B cell (primary cell): ENCODE results near the gene CAMK2G. TPM values are rescaled to one million over a fixed set of nuclear protein-coding genes. Genes with fewer than 3 reads are reported as not detected.

ENCODE experiments used
- ATAC-seq: fragments of 200-7000 bp; cut with Tn5 transposase; one replicate; pipeline ENCODE4 v1.10.0; 2021; ENCODE audit warnings: low read depth, mild to moderate bottlenecking, moderate number of reproducible peaks, moderate library complexity
- CTCF ChIA-PET: fragments of 350-600 bp; sonication (Branson Sonifier 250); formaldehyde crosslinking; loops from one replicate; lab custom pipeline; 2021; ENCODE audit warnings: antibody characterized with exemption, inconsistent platforms; lab: Charles Lee
- POLR2A ChIA-PET: fragments of 350-600 bp; sonication (Branson Sonifier 250); formaldehyde crosslinking; loops from one replicate; lab custom pipeline; 2021; ENCODE audit warnings: antibody characterized with exemption; lab: Charles Lee
- DNase-seq: peaks from one replicate; pipeline ENCODE4 v3.0.0; 2013
- H2AFZ ChIP-seq: 2 replicates; pipeline ENCODE4 v1.6.1; 2012; ENCODE audit warnings: mild to moderate bottlenecking, low read depth, low read length; ENCODE audit not compliant: insufficient read depth, poor library complexity, severe bottlenecking
- H3K27ac ChIP-seq, 2 donors: 1 replicate in 1 of 2; 2 replicates in 1 of 2; pipeline ENCODE4 v1.5.1; 2012 to 2013; ENCODE audit warnings: low read length in 2 of 2, mild to moderate bottlenecking in 2 of 2, moderate library complexity in 1 of 2
- H3K27me3 ChIP-seq, 4 experiments: fragments of 200-600 bp in 1 of 4; sonication (generic) in 1 of 4; replicated peaks in 1 of 4; 1 replicate in 2 of 4; 2 replicates in 2 of 4; pipeline versions ENCODE4 v1.6.1 to v1.7.0; 2013 to 2016; ENCODE audit warnings: low read length in 3 of 4, mild to moderate bottlenecking in 2 of 4, mixed read lengths in 1 of 4, moderate library complexity in 1 of 4; ENCODE audit not compliant: insufficient read depth in 4 of 4, control insufficient read depth in 3 of 4; ENCODE audit errors: control extremely low read depth in 1 of 4
- H3K36me3 ChIP-seq, 2 experiments: replicated peaks in 1 of 2; 1 replicate in 1 of 2; 2 replicates in 1 of 2; pipeline versions ENCODE4 v1.6.1 to v1.7.1; 2013; ENCODE audit warnings: low read length in 1 of 2; ENCODE audit not compliant: insufficient read depth in 2 of 2, control insufficient read depth in 1 of 2; ENCODE audit errors: control extremely low read depth in 1 of 2, extremely low read depth in 1 of 2
- H3K4me1 ChIP-seq, 2 donors: fragments of 200-600 bp in 1 of 2; sonication (generic) in 1 of 2; 1 replicate in 1 of 2; 2 replicates in 1 of 2; pipeline versions ENCODE4 v1.5.1 to v1.6.1; 2013 to 2017; ENCODE audit warnings: low read length in 2 of 2; ENCODE audit not compliant: control insufficient read depth in 2 of 2, insufficient read depth in 2 of 2
- H3K4me2 ChIP-seq: replicated peaks from 2 replicates; pipeline ENCODE3; 2012; ENCODE audit warnings: mild to moderate bottlenecking, low read depth, low read length; ENCODE audit not compliant: poor library complexity, severe bottlenecking
- H3K4me3 ChIP-seq, 5 experiments: fragments of 200-600 bp in 1 of 5; sonication (generic) in 1 of 5; 1 replicate in 3 of 5; 2 replicates in 2 of 5; pipeline versions ENCODE4 v1.5.1 to v1.7.0; 2011 to 2016; ENCODE audit warnings: low read length in 4 of 5, mild to moderate bottlenecking in 4 of 5, low read depth in 2 of 5, control low read depth in 1 of 5, moderate library complexity in 1 of 5; ENCODE audit not compliant: insufficient read depth in 1 of 5; ENCODE audit errors: control extremely low read depth in 1 of 5, extremely low read depth in 1 of 5
- H3K79me2 ChIP-seq: fragments of 200-600 bp; sonication (generic); one replicate; pipeline ENCODE4 v1.6.0; 2016; ENCODE audit warnings: low read length; ENCODE audit not compliant: control insufficient read depth, insufficient read depth
- H3K9ac ChIP-seq: fragments of 200-600 bp; sonication (generic); 2 replicates; pipeline ENCODE4 v1.6.1; 2017; ENCODE audit warnings: mild to moderate bottlenecking, low read length, moderate library complexity
- H3K9me3 ChIP-seq, 3 donors: one replicate each; pipeline versions ENCODE4 v1.6.1 to v1.7.1; 2013; ENCODE audit warnings: low read length in 2 of 3; ENCODE audit not compliant: control insufficient read depth in 2 of 3, insufficient read depth in 1 of 3; ENCODE audit errors: control extremely low read depth in 1 of 3
- H4K20me1 ChIP-seq: 2 replicates; pipeline ENCODE4 v1.6.0; 2012; ENCODE audit warnings: mild to moderate bottlenecking, low read length; ENCODE audit not compliant: insufficient read depth, control insufficient read depth, poor library complexity, severe bottlenecking
- H3K27ac Mint-ChIP-seq: one replicate; pipeline ENCODE4 v1.8.0; 2021; ENCODE audit warnings: mixed read lengths
- H3K27me3 Mint-ChIP-seq: one replicate; pipeline ENCODE4 v1.8.0; 2021; ENCODE audit warnings: mixed read lengths
- H3K4me1 Mint-ChIP-seq: one replicate; pipeline ENCODE4 v1.8.0; 2021; ENCODE audit warnings: mixed read lengths
- H3K4me3 Mint-ChIP-seq: one replicate; pipeline ENCODE4 v1.8.0; 2021; ENCODE audit warnings: mixed read lengths
- H3K9me3 Mint-ChIP-seq: one replicate; pipeline ENCODE4 v1.8.0; 2022; ENCODE audit warnings: mixed read lengths; ENCODE audit not compliant: insufficient read depth
- CTCF ChIP-seq: fragments of 200-600 bp; IDR thresholded peaks from one replicate; pipeline ENCODE4 v1.8.0; 2022; ENCODE audit warnings: antibody characterized with exemption, mild to moderate bottlenecking
- EZH2 ChIP-seq: IDR thresholded peaks from 2 replicates; pipeline ENCODE4 v1.6.1; 2012; ENCODE audit warnings: borderline replicate concordance, low read depth, mild to moderate bottlenecking, moderate library complexity, low read length; ENCODE audit not compliant: insufficient read depth, poor library complexity, severe bottlenecking
- WGBS: methylation state at CpG from one replicate; pipeline ENCODE4 v1.1.5; 2013; ENCODE audit warnings: missing lambda C conversion rate; ENCODE audit not compliant: insufficient coverage; 5-methylcytosine and 5-hydroxymethylcytosine counted together
- intact Hi-C: fragments of 100-400 bp; cut with micrococcal nuclease; formaldehyde crosslinking; loops from one replicate; pipeline ENCODE4 v1.10.0; 2022
- polyA plus RNA-seq: library from polyadenylated mRNA; depleted of rRNA; stranded (reverse); fragments of >200 nt; gene quantifications from 2 replicates; pipeline ENCODE4 v1.2.3, GENCODE V29; 2012
- total RNA-seq, 2 donors: library from RNA; stranded (reverse); fragments of 120-200 nt in 1 of 2; gene quantifications; 1 replicate in 1 of 2; 2 replicates in 1 of 2; pipeline versions ENCODE4 v1.2.3 to v1.2.4, GENCODE V29; 2013 to 2022

CAMK2G gene
- total and polyA plus RNA-seq, 2 donors (not counting 1 experiment from before 2014, with no cell fraction given), result 42.7 to 48.7 TPM

- Histone ChIP-seq H3K79me2 (peaks cover 67% of the 10 kb centered on the region), H3K4me2 (peak overlapping the region; percentile 79)
Observed at GRCh38 chr10:73865107-73865458, 9.3 kb downstream of the CAMK2G start.

More at GRCh38 chr10:73865107-73865458, 9.3 kb downstream of the CAMK2G start:
- peaks cover 5% of the 10 kb centered on the region for H4K20me1 ChIP-seq
- TF ChIP-seq CTCF (no peak), EZH2 (no peak)
- peak overlapping the region in 4 of 5 experiments; percentile 31 to 58 (median 46) for H3K4me3 ChIP-seq
- Mint-ChIP-seq H3K4me1 (peaks cover 52% of the 10 kb centered on the region), H3K9me3 (no peaks in the 10 kb centered on the region), H3K4me3 (peak overlapping the region; percentile 81), H3K27ac (peak overlapping the region; percentile 96), H3K27me3 (no peaks in the 10 kb centered on the region)
- peaks cover 36 to 45% of the 10 kb centered on the region in 2 donors for H3K4me1 ChIP-seq
- H3K9me3 ChIP-seq, result no peaks in the 10 kb centered on the region
- CTCF ChIA-PET, result interaction anchor here (1.1 to 9.4 kb wide), 5 partner anchors 9 to 15 kb away, joined by 3 to 102 read pairs (median 7); partner anchors contain the start of gene CAMK2G
- H3K27ac ChIP-seq, result peak overlapping the region; percentile 68 to 81
- ATAC-seq (no peak), DNase-seq (no peak)
- peak overlapping the region; percentile 48 for H3K9ac ChIP-seq
- 27% methylated on average over 8 of the region's 8 CpGs for WGBS
- peak overlapping the region; percentile 31 for H2AFZ ChIP-seq
- POLR2A ChIA-PET, result interaction anchor here (1.8 to 2.4 kb wide), 2 partner anchors 9 kb away, joined by 9 read pairs; partner anchors contain the start of gene CAMK2G
- peaks cover 2 to 33% of the 10 kb centered on the region in 2 experiments for H3K36me3 ChIP-seq
- intact Hi-C loops, result loop anchor here (1.0 kb wide), 1 partner anchor 14 kb away; no protein-coding TSS in a partner anchor
- H3K27me3 ChIP-seq, result no peaks in the 10 kb centered on the region
